GM23248 (cell line): ENCODE measurements around the gene NTF4.

ENCODE experiments used
- EZH2 ChIP-seq: fragments of 200-600 bp; sonication (generic); IDR thresholded peaks from 2 replicates; pipeline ENCODE4 v1.6.1; 2018; ENCODE audit warnings: antibody characterized with exemption, mild to moderate bottlenecking; ENCODE audit not compliant: insufficient read depth, poor library complexity, severe bottlenecking
- EZH2phosphoT487 ChIP-seq: fragments of 200-600 bp; sonication (generic); IDR thresholded peaks from 2 replicates; pipeline ENCODE4 v1.6.1; 2018; ENCODE audit warnings: antibody characterized with exemption, moderate library complexity, mild to moderate bottlenecking, low read depth; ENCODE audit not compliant: insufficient read depth

- TF ChIP-seq EZH2 = no peak
- no peak for TF ChIP-seq EZH2phosphoT487
Measured at GRCh38 chr19:49104229-49104864, 39.7 kb upstream of the NTF4 start.
